Bronchial epithelial cell (primary cell): ENCODE measurements around the gene ZFAND5. TPM values are rescaled to one million over a fixed set of nuclear protein-coding genes. Genes with fewer than 3 reads are reported as not detected.

Experiments used
- DNase-seq: peaks from one replicate; pipeline ENCODE4 v3.0.0-alpha.2; 2010; ENCODE audit warnings: low read depth
- FAIRE-seq: peaks from 2 replicates; lab custom pipeline; 2011; peaks lifted over from hg19 to GRCh38; lab: Jason Lieb, UNC
- H3K27me3 ChIP-seq: 2 replicates; pipeline ENCODE4 v1.5.1; 2011; ENCODE audit warnings: low read length; ENCODE audit not compliant: control insufficient read depth, insufficient read depth
- H3K36me3 ChIP-seq: 2 replicates; pipeline ENCODE4 v1.5.1; 2011; ENCODE audit warnings: low read length; ENCODE audit not compliant: control insufficient read depth, insufficient read depth
- H3K4me3 ChIP-seq: 2 replicates; pipeline ENCODE4 v1.5.1; 2011; ENCODE audit warnings: mild to moderate bottlenecking, low read depth, low read length, control low read depth
- CTCF ChIP-seq: IDR thresholded peaks from 2 replicates; pipeline ENCODE4 v1.5.1; 2011; ENCODE audit warnings: mild to moderate bottlenecking, moderate library complexity, low read length, control low read depth, inconsistent platforms; ENCODE audit not compliant: insufficient read depth, severe bottlenecking
- total RNA-seq: library from RNA; depleted of rRNA; stranded (reverse); fragments of >200 nt; gene quantifications from 2 replicates; pipeline ENCODE4 v1.2.1, GENCODE V29; 2014

ZFAND5 gene
- total RNA-seq, 1 donor from 2014 or later = 36.1 TPM

- FAIRE-seq = no peak
- H3K27me3 ChIP-seq = no peaks in the 10 kb centered on the region
- H3K36me3 ChIP-seq = no peaks in the 10 kb centered on the region
- DNase-seq = no peak
- no peak overlapping the region for H3K4me3 ChIP-seq
- TF ChIP-seq CTCF = no peak
Measured at GRCh38 chr9:72349240-72349639, 15.8 kb downstream of the ZFAND5 start.

- no peak for FAIRE-seq
- no peak for TF ChIP-seq CTCF
- H3K27me3 ChIP-seq = no peaks in the 10 kb centered on the region
- no peak overlapping the region for H3K4me3 ChIP-seq
- no peaks in the 10 kb centered on the region for H3K36me3 ChIP-seq
- DNase-seq = no peak
Measured at GRCh38 chr9:72346333-72346732, 18.7 kb downstream of the ZFAND5 start.

- Histone ChIP-seq H3K36me3 (no peaks in the 10 kb centered on the region), H3K27me3 (no peaks in the 10 kb centered on the region), H3K4me3 (no peak overlapping the region)
- FAIRE-seq (peak; percentile 92), DNase-seq (no peak)
- no peak for TF ChIP-seq CTCF
Measured at GRCh38 chr9:72338631-72339030, 26.4 kb downstream of the ZFAND5 start.

GRCh38 chr9:72337286-72337685 lies 27.7 kb downstream of the ZFAND5 start:
- no peak for TF ChIP-seq CTCF
- no peak for DNase-seq
- Histone ChIP-seq H3K27me3 (no peaks in the 10 kb centered on the region), H3K4me3 (no peak overlapping the region), H3K36me3 (no peaks in the 10 kb centered on the region)
- FAIRE-seq = no peak

GRCh38 chr9:72334658-72335337 lies 30.2 kb downstream of the ZFAND5 start:
- TF ChIP-seq CTCF = no peak
- no peaks in the 10 kb centered on the region for H3K27me3 ChIP-seq
- H3K36me3 ChIP-seq = no peaks in the 10 kb centered on the region
- DNase-seq = peak; percentile 32
- H3K4me3 ChIP-seq = no peak overlapping the region
- no peak for FAIRE-seq

GRCh38 chr9:72333709-72334108 lies 31.3 kb downstream of the ZFAND5 start:
- Histone ChIP-seq H3K4me3 (no peak overlapping the region), H3K27me3 (no peaks in the 10 kb centered on the region), H3K36me3 (no peaks in the 10 kb centered on the region)
- FAIRE-seq = no peak
- no peak for DNase-seq
- no peak for TF ChIP-seq CTCF
